Esophagus mucosa (tissue), 1 donor: ENCODE results near the gene VENTX. TPM values are rescaled to one million over a fixed set of nuclear protein-coding genes. Genes with fewer than 3 reads are reported as not detected.

Source experiments
- ATAC-seq: fragments of 200-7000 bp; cut with Tn5 transposase; one replicate; pipeline ENCODE4 v1.9.1; 2020
- total RNA-seq: library from RNA; stranded (reverse); gene quantifications from one replicate; pipeline ENCODE4 v1.2.4, GENCODE V29; 2023
- donor health status: DM: yes; HTN: yes; CAD: no.

The VENTX gene
- total RNA-seq, 1 donor from 2014 or later: 0.12 TPM

GRCh38 chr10:133272964-133273420 is 35.3 kb downstream of the VENTX start:
- no peak for ATAC-seq

- ATAC-seq: no peak
Observed at GRCh38 chr10:133273534-133274143, 36.0 kb downstream of the VENTX start.

GRCh38 chr10:133274751-133275683 is 37.4 kb downstream of the VENTX start:
- peak; percentile 43 for ATAC-seq

- ATAC-seq: no peak
Observed at GRCh38 chr10:133275684-133276092, 38.0 kb downstream of the VENTX start.

GRCh38 chr10:133276100-133276434 is 38.4 kb downstream of the VENTX start:
- no peak for ATAC-seq

GRCh38 chr10:133276435-133277201 is 39.0 kb downstream of the VENTX start, which contains the start of gene ADAM8:
Gene ADAM8 (minus strand): TSS chr10:133276868. CDS start chr10:133276817, 51 bp downstream.
- ATAC-seq: peak; percentile 11

- ATAC-seq: no peak
Observed at GRCh38 chr10:133277277-133277992, 39.8 kb downstream of the VENTX start.

GRCh38 chr10:133277993-133278576 is 40.4 kb downstream of the VENTX start:
- ATAC-seq: no peak

GRCh38 chr10:133278577-133279265 is 41.1 kb downstream of the VENTX start:
- peak; percentile 58 for ATAC-seq

GRCh38 chr10:133279326-133280226 is 41.9 kb downstream of the VENTX start:
- no peak for ATAC-seq

- peak; percentile 9 for ATAC-seq
Observed at GRCh38 chr10:133280391-133281059, 42.9 kb downstream of the VENTX start.

- ATAC-seq: no peak
Observed at GRCh38 chr10:133281084-133281483, 43.4 kb downstream of the VENTX start.

GRCh38 chr10:133281628-133282372 is 44.1 kb downstream of the VENTX start:
- no peak for ATAC-seq

GRCh38 chr10:133282846-133283390 is 45.3 kb downstream of the VENTX start:
- no peak for ATAC-seq

- no peak for ATAC-seq
Observed at GRCh38 chr10:133283931-133284330, 46.3 kb downstream of the VENTX start.

GRCh38 chr10:133285217-133285616 is 47.6 kb downstream of the VENTX start:
- no peak for ATAC-seq

GRCh38 chr10:133286366-133286765 is 48.7 kb downstream of the VENTX start:
- ATAC-seq: no peak

GRCh38 chr10:133287832-133288500 is 50.3 kb downstream of the VENTX start:
- peak; percentile 25 for ATAC-seq
